Right lobe of liver (tissue), 6 donors: ENCODE measurements around the gene HIGD1B. TPM values are rescaled to one million over a fixed set of nuclear protein-coding genes. Genes with fewer than 3 reads are reported as not detected.

Experiments used
- ATAC-seq, 4 donors: fragments of 200-7000 bp; cut with Tn5 transposase; one replicate each; pipeline ENCODE4 v1.9.1; 2020; ENCODE audit warnings: mild to moderate bottlenecking in 4 of 4, moderate library complexity in 4 of 4
- DNase-seq, 3 donors: peaks; one replicate each; pipeline ENCODE4 v3.0.0-alpha.2; 2020
- H3K27ac ChIP-seq, 3 donors: fragments of 200-600 bp; one replicate each; pipeline ENCODE4 v1.8.0; 2022
- H3K27me3 ChIP-seq, 2 donors: fragments of 200-600 bp; one replicate each; pipeline ENCODE4 v1.8.0; 2022
- H3K36me3 ChIP-seq, 4 donors: fragments of 200-600 bp; sonication (generic) in 1 of 4; one replicate each; pipeline versions ENCODE4 v1.5.1 to v1.8.0; 2017 to 2022; ENCODE audit warnings: control low read depth in 1 of 4
- H3K4me1 ChIP-seq, 4 donors: fragments of 200-600 bp; sonication (generic) in 1 of 4; one replicate each; pipeline versions ENCODE4 v1.5.1 to v1.8.0; 2017 to 2022; ENCODE audit warnings: control low read depth in 1 of 4
- H3K4me3 ChIP-seq, 3 donors: fragments of 200-600 bp; one replicate each; pipeline ENCODE4 v1.8.0; 2022
- H3K9me3 ChIP-seq, 4 donors: fragments of 200-600 bp; sonication (generic) in 1 of 4; one replicate each; pipeline versions ENCODE4 v1.5.1 to v1.8.0; 2017 to 2022; ENCODE audit warnings: control low read depth in 1 of 4
- POLR2A ChIP-seq: fragments of 450-650 bp; IDR thresholded peaks from one replicate; pipeline ENCODE4 v1.6.1; 2017; ENCODE audit warnings: antibody characterized with exemption, mild to moderate bottlenecking
- WGBS: methylation state at CpG from one replicate; pipeline ENCODE4 v1.1.6; 2018; ENCODE audit warnings: low coverage, low lambda C conversion rate; ENCODE audit not compliant: insufficient coverage; ENCODE audit errors: missing lambda C conversion rate; 5-methylcytosine and 5-hydroxymethylcytosine counted together
- intact Hi-C, 2 donors: fragments of 100-400 bp; cut with DNase I; formaldehyde crosslinking; loops; one replicate each; pipeline versions ENCODE4 v1.11.2 to v1.14.1; 2022
- total RNA-seq, 6 experiments: library from RNA; depleted of rRNA in 2 of 6; stranded (reverse); fragments of >200 nt in 2 of 6; fragmentation: NEBNext Ultra II Directional in 3 of 6; extraction: Animal tissue kit (Norgen Biotek cat#: 25700) in 3 of 6; gene quantifications; one replicate each; pipeline versions ENCODE4 v1.1.0 to v1.2.4, GENCODE V29; 2016 to 2023
- TF ChIP-seq, protein P1 (sequence below), 4 donors: fragments of 200-600 bp in 3 of 4; fragments of 450-650 bp in 1 of 4; IDR thresholded peaks; one replicate each; pipeline versions ENCODE4 v1.5.1 to v1.8.0; 2016 to 2022; ENCODE audit warnings: antibody characterized with exemption in 4 of 4, mild to moderate bottlenecking in 2 of 4
- donor health status: DM: no; HTN: yes; CAD: no.
- donor health status: DM: no; HTN: no; CAD: no.
- donor health status: DM: no; HTN: no; CAD: no.
- donor health status: DM: no; HTN: yes; CAD: no.
- donor health status: DM: no; HTN: yes; CAD: no.

HIGD1B gene
- total RNA-seq, 6 experiments from 2014 or later = not detected

- H3K27ac ChIP-seq = peak within 1 kb of the TSS in 1 of 3 donors; percentile 32
- H3K36me3 ChIP-seq = no peaks in the 10 kb centered on the region
- ATAC-seq (peak; percentile 48 to 70 (median 56)), DNase-seq (peak in 2 of 3 donors; percentile 36 to 56)
- peak within 1 kb of the TSS; percentile 33 to 47 (median 34) for H3K4me3 ChIP-seq
- TF ChIP-seq, protein P1, sequence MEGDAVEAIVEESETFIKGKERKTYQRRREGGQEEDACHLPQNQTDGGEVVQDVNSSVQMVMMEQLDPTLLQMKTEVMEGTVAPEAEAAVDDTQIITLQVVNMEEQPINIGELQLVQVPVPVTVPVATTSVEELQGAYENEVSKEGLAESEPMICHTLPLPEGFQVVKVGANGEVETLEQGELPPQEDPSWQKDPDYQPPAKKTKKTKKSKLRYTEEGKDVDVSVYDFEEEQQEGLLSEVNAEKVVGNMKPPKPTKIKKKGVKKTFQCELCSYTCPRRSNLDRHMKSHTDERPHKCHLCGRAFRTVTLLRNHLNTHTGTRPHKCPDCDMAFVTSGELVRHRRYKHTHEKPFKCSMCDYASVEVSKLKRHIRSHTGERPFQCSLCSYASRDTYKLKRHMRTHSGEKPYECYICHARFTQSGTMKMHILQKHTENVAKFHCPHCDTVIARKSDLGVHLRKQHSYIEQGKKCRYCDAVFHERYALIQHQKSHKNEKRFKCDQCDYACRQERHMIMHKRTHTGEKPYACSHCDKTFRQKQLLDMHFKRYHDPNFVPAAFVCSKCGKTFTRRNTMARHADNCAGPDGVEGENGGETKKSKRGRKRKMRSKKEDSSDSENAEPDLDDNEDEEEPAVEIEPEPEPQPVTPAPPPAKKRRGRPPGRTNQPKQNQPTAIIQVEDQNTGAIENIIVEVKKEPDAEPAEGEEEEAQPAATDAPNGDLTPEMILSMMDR (IDR thresholded peaks at IDR 0.05) = no peak
- TF ChIP-seq POLR2A = no peak
- H3K4me1 ChIP-seq = peaks cover 0 to 15% (median 0%) of the 10 kb centered on the region in 4 donors
- no peaks in the 10 kb centered on the region for H3K9me3 ChIP-seq
- peaks cover 0 to 34% of the 10 kb centered on the region in 2 donors for H3K27me3 ChIP-seq
- intact Hi-C loops = no loop called here
- WGBS = 6% methylated on average over 12 of the region's 123 CpGs
These were observed 17.9 kb upstream of the HIGD1B start, which contains the start of gene GJC1 for GRCh38 chr17:44829523-44830358. GJC1 (minus strand) TSS chr17:44830287; CDS start chr17:44805817, 24,470 bp downstream.

DNA sequence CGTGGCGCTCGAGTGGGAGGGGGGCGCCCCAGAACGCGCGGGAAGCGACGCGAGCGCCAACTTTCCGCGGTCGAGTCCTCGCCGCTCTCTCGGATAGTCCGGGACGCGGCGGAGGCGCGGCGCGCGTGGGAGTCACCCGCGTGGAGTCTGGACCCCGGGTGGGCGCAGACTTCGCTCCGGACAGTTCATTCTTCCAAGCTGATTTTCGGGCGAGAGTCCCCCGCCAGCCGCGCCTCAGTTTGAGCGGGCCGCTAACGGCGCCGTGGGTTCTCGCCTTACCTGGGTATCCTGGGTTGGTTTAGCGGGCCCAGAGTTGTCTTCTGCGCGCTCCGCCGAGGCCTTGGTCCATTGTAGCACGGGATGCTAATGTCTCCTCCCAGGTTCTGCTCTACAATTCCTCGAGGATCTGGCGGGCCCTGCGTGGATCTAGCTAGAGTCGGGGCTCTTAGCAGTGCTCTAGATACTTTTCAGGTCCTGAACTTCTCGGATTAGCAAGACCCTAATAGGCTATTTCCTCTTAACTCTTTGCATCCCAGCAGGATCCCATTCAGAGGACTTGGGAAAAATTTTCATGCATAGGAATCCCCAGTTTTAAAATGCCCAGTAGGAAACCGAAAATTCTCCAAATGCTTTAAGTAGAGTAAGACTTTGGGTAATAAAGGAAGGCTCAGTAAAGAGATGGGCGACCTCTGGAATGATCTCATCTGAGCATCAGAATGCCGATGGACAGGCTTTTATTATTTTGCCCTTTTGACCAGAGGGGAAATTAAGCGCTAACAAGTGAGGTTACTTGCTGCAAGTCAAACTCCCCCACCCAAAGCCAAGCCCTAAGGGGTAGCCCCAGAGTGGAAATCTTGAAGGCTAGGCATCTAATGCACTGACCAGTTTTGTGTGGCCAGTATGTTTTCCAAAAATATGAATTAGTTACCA, 17.1 kb upstream of the HIGD1B start:
- Histone ChIP-seq H3K27ac (no peak overlapping the region), H3K4me1 (peaks cover 0 to 15% (median 0%) of the 10 kb centered on the region in 4 donors), H3K36me3 (no peaks in the 10 kb centered on the region), H3K4me3 (peak overlapping the region in 2 of 3 donors; percentile 33 to 47), H3K9me3 (no peaks in the 10 kb centered on the region), H3K27me3 (peaks cover 0 to 34% of the 10 kb centered on the region in 2 donors)
- DNase-seq (peak in 1 of 3 donors; percentile 35), ATAC-seq (peak; percentile 60 to 66 (median 63))
- WGBS = 6% methylated on average over 21 of the region's 58 CpGs
- intact Hi-C loops = no loop called here
- TF ChIP-seq POLR2A = no peak
- TF ChIP-seq, protein P1 (IDR thresholded peaks at IDR 0.05) = no peak

- TF ChIP-seq, protein P1 (IDR thresholded peaks at IDR 0.05) = no peak
- TF ChIP-seq POLR2A = no peak
- intact Hi-C loops = no loop called here
- 73% methylated on average over 11 of the region's 12 CpGs for whole genome bisulfite sequencing
- Histone ChIP-seq H3K36me3 (no peaks in the 10 kb centered on the region), H3K4me1 (peaks cover 0 to 15% (median 0%) of the 10 kb centered on the region in 4 donors), H3K4me3 (no peak overlapping the region), H3K9me3 (no peaks in the 10 kb centered on the region), H3K27ac (no peak overlapping the region), H3K27me3 (peaks cover 0 to 34% of the 10 kb centered on the region in 2 donors)
- DNase-seq (no peak), ATAC-seq (no peak)
These were observed 16.3 kb upstream of the HIGD1B start for GRCh38 chr17:44831371-44831770.

GRCh38 chr17:44832805-44833204, 14.9 kb upstream of the HIGD1B start:
- Histone ChIP-seq H3K9me3 (no peaks in the 10 kb centered on the region), H3K4me1 (peaks cover 0 to 15% (median 0%) of the 10 kb centered on the region in 4 donors), H3K27me3 (peaks cover 0 to 28% of the 10 kb centered on the region in 2 donors), H3K4me3 (no peak overlapping the region), H3K27ac (no peak overlapping the region), H3K36me3 (no peaks in the 10 kb centered on the region)
- DNase-seq = no peak
- TF ChIP-seq, protein P1 (IDR thresholded peaks at IDR 0.05) = no peak
- TF ChIP-seq POLR2A = no peak
- no peak for ATAC-seq
- intact Hi-C loops = no loop called here
- WGBS = 80% methylated on average over 5 of the region's 5 CpGs
